Type B pancreatic cell (in vitro differentiated cells): ENCODE measurements around the gene STX8. TPM values are rescaled to one million over a fixed set of nuclear protein-coding genes. Genes with fewer than 3 reads are reported as not detected.

Source experiments
- DNase-seq: peaks from one replicate; pipeline ENCODE4 v3.0.0; 2021; ENCODE audit warnings: mixed read lengths; ENCODE audit not compliant: unreplicated experiment; ENCODE audit errors: extremely low spot score
- H3K27ac Mint-ChIP-seq: 2 replicates; pipeline ENCODE4 v1.8.0; 2021; ENCODE audit warnings: mild to moderate bottlenecking, mixed read lengths
- H3K27me3 Mint-ChIP-seq: 2 replicates; pipeline ENCODE4 v1.8.0; 2021; ENCODE audit warnings: mixed read lengths
- H3K36me3 Mint-ChIP-seq: 2 replicates; pipeline ENCODE4 v1.8.0; 2021; ENCODE audit warnings: mixed read lengths
- H3K4me1 Mint-ChIP-seq: one replicate; pipeline ENCODE4 v1.8.0; 2021; ENCODE audit warnings: mixed read lengths; ENCODE audit not compliant: unreplicated experiment
- H3K4me3 Mint-ChIP-seq: 2 replicates; pipeline ENCODE4 v1.8.0; 2021; ENCODE audit warnings: mild to moderate bottlenecking, mixed read lengths
- H3K9me3 Mint-ChIP-seq: 2 replicates; pipeline ENCODE4 v1.8.0; 2021; ENCODE audit warnings: mixed read lengths
- total RNA-seq: library from RNA; stranded (reverse); gene quantifications from 2 replicates; pipeline ENCODE4 v1.2.1, GENCODE V29; 2021; ENCODE audit warnings: low replicate concordance
- TF ChIP-seq, protein P1 (sequence below): fragments of 200-600 bp; sonication (generic); conservative IDR thresholded peaks from 2 replicates; pipeline ENCODE4 v1.5.0; 2021; ENCODE audit warnings: antibody characterized with exemption, mild to moderate bottlenecking

The STX8 gene
- total RNA-seq, 1 donor from 2014 or later: 59.3 TPM

GRCh38 chr17:9445424-9445823 lies 130.2 kb downstream of the STX8 start:
- H3K27ac Mint-ChIP-seq: no peak overlapping the region
- H3K9me3 Mint-ChIP-seq: peaks cover 11% of the 10 kb centered on the region
- TF ChIP-seq, protein P1, sequence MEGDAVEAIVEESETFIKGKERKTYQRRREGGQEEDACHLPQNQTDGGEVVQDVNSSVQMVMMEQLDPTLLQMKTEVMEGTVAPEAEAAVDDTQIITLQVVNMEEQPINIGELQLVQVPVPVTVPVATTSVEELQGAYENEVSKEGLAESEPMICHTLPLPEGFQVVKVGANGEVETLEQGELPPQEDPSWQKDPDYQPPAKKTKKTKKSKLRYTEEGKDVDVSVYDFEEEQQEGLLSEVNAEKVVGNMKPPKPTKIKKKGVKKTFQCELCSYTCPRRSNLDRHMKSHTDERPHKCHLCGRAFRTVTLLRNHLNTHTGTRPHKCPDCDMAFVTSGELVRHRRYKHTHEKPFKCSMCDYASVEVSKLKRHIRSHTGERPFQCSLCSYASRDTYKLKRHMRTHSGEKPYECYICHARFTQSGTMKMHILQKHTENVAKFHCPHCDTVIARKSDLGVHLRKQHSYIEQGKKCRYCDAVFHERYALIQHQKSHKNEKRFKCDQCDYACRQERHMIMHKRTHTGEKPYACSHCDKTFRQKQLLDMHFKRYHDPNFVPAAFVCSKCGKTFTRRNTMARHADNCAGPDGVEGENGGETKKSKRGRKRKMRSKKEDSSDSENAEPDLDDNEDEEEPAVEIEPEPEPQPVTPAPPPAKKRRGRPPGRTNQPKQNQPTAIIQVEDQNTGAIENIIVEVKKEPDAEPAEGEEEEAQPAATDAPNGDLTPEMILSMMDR: no peak
- no peaks in the 10 kb centered on the region for H3K27me3 Mint-ChIP-seq
- H3K4me1 Mint-ChIP-seq: peaks cover 10% of the 10 kb centered on the region
- DNase-seq: no peak
- peaks cover 20% of the 10 kb centered on the region for H3K36me3 Mint-ChIP-seq
- no peak overlapping the region for H3K4me3 Mint-ChIP-seq

DNA sequence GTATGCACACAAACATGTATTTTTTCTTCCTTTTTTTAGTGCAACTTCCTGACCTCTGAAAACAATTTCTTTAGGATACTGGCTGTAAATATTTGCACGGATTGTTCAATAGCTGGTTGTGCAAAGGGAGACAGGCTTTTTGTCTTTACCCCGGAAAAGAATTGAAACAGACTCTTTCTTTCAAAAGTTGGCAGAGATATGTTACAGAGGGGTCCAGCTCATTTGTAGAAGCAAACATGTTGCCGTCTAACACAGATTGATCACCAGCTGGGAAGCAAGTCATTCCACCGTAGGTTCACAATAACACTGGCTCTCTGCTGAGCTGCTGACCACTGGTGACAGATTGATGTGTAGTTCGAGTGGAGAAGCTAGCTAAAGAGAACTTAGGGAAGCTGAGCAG lies 130.9 kb downstream of the STX8 start:
- TF ChIP-seq, protein P1: no peak
- peaks cover 20% of the 10 kb centered on the region for H3K36me3 Mint-ChIP-seq
- no peak overlapping the region for H3K4me3 Mint-ChIP-seq
- H3K27ac Mint-ChIP-seq: no peak overlapping the region
- no peak for DNase-seq
- H3K27me3 Mint-ChIP-seq: no peaks in the 10 kb centered on the region
- H3K4me1 Mint-ChIP-seq: peaks cover 10% of the 10 kb centered on the region
- H3K9me3 Mint-ChIP-seq: peaks cover 11% of the 10 kb centered on the region

DNA sequence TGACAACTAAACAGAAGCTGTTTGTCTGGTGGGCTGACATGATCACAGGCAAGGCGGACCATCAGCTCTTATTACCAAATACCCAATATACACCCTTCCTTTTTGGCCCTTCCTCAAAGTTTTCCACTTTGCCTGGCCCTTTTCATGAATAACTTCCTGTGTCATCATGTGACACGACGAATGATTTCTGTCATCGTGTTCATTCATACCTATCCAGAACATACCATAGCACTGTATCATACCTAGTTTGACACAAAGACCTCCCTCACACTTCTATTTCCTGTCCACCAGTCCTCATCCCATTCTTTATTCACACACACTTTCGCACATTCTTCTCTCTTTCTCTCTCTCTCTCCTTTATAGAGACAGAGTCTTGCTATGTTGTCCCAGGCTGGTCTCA lies 131.8 kb downstream of the STX8 start:
- Mint-ChIP-seq H3K4me1 (peaks cover 10% of the 10 kb centered on the region), H3K27ac (no peak overlapping the region), H3K27me3 (no peaks in the 10 kb centered on the region), H3K4me3 (no peak overlapping the region), H3K36me3 (peaks cover 20% of the 10 kb centered on the region), H3K9me3 (peaks cover 11% of the 10 kb centered on the region)
- TF ChIP-seq, protein P1: no peak
- DNase-seq: no peak

GRCh38 chr17:9439851-9440250 lies 135.8 kb downstream of the STX8 start:
- H3K27me3 Mint-ChIP-seq: no peaks in the 10 kb centered on the region
- peaks cover 20% of the 10 kb centered on the region for H3K36me3 Mint-ChIP-seq
- peaks cover 17% of the 10 kb centered on the region for H3K4me1 Mint-ChIP-seq
- H3K4me3 Mint-ChIP-seq: no peak overlapping the region
- peaks cover 16% of the 10 kb centered on the region for H3K9me3 Mint-ChIP-seq
- TF ChIP-seq, protein P1: no peak
- DNase-seq: no peak
- H3K27ac Mint-ChIP-seq: no peak overlapping the region

- H3K9me3 Mint-ChIP-seq: peaks cover 11% of the 10 kb centered on the region
- H3K4me3 Mint-ChIP-seq: no peak overlapping the region
- H3K4me1 Mint-ChIP-seq: peaks cover 31% of the 10 kb centered on the region
- peaks cover 8% of the 10 kb centered on the region for H3K36me3 Mint-ChIP-seq
- DNase-seq: no peak
- TF ChIP-seq, protein P1: no peak
- no peak overlapping the region for H3K27ac Mint-ChIP-seq
- H3K27me3 Mint-ChIP-seq: no peaks in the 10 kb centered on the region
Measured at GRCh38 chr17:9436630-9437029, 139.0 kb downstream of the STX8 start.

GRCh38 chr17:9435165-9435564 lies 140.5 kb downstream of the STX8 start:
- Mint-ChIP-seq H3K9me3 (peaks cover 11% of the 10 kb centered on the region), H3K4me3 (no peak overlapping the region), H3K27ac (no peak overlapping the region), H3K36me3 (peaks cover 5% of the 10 kb centered on the region), H3K27me3 (no peaks in the 10 kb centered on the region), H3K4me1 (peaks cover 31% of the 10 kb centered on the region)
- TF ChIP-seq, protein P1: no peak
- no peak for DNase-seq
